GM19455 (cell line): ENCODE data around the gene ACADSB.

Experiments
- ATAC-seq: cut with Tn5 transposase; IDR thresholded peaks from one replicate; pipeline ENCODE4 v1.9.1; 2021; ENCODE audit not compliant: unreplicated experiment

Gene ACADSB

GRCh38 chr10:123001370-123001769 lies 7.4 kb upstream of the ACADSB start:
- no peak for ATAC-seq

DNA sequence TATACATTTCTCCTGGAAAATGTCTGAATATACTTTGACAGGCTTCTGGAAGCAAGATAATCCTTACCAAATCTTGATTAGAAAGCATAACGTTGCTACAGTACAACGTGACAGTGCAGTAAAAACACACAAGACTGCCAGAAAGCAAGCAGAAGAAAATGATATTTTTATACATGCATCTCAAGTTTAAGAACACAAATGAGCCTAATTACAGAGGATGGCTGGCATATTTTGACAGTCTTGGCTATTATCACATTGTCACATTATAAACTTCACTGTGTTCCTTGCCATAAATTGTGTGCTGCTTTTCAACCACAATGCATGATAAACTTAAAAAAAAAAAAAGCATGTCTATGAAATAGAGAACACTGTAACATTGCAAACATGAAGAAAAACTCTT lies 4.5 kb upstream of the ACADSB start:
- no peak for ATAC-seq

DNA sequence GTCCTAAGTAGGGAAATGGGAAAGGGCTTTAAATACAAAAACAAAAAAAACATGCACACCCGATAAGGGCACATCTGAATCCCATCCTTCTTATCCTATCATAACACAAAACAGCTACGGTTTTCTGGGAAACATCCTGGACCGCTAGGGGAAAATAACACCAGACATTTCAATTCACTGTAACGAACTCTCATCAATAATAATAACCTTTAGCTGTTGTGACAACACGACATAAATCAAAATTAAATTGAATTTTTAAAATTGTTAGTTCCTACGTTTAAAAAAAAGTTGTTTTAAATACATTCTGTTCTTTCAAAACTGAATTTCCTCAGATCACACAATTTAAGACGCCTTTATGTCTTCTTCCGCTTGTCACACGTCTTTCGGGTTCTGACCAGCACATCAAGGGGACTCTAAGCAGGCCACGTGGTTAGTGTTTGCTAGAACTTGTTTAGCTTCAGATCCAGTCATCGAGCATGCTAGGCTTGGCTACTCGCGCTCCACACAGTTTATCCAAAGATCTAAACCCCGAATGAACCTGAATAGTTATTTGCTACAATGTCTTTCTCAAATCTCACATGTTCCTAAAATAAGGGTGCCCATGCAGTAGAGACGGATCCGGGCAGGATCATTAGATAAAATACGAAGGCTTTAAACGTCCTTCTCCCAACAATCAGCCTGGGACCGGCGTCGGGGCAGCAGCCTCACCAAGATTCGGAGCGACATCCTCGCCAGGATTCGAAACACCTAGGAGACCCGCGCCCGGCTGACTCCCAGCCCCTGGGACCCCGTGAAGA lies 1.1 kb upstream of the ACADSB start:
- peak; percentile 34 for ATAC-seq

- ATAC-seq = peak; percentile 31
These were observed 457 bp downstream of the ACADSB start for GRCh38 chr10:123009105-123009820.

DNA sequence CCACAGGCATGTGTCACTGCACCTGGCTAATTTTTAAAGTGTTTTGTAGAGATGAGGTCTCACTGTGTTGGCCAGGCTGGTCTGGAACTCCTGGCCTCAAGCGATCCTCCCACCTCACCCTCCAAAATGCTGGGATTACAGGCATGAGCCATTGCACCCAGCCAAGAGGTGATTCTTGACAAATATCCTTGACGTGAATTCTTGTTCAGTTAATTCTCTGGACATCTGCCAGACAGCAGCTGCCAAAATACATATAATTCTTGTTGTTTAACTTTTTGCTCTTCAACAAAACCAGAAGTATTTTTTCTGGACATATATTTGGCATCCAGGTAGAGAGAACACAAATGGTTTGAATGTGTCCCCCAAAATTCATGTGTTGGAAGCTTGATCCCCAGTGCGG lies 3.2 kb downstream of the ACADSB start:
- no peak for ATAC-seq

DNA sequence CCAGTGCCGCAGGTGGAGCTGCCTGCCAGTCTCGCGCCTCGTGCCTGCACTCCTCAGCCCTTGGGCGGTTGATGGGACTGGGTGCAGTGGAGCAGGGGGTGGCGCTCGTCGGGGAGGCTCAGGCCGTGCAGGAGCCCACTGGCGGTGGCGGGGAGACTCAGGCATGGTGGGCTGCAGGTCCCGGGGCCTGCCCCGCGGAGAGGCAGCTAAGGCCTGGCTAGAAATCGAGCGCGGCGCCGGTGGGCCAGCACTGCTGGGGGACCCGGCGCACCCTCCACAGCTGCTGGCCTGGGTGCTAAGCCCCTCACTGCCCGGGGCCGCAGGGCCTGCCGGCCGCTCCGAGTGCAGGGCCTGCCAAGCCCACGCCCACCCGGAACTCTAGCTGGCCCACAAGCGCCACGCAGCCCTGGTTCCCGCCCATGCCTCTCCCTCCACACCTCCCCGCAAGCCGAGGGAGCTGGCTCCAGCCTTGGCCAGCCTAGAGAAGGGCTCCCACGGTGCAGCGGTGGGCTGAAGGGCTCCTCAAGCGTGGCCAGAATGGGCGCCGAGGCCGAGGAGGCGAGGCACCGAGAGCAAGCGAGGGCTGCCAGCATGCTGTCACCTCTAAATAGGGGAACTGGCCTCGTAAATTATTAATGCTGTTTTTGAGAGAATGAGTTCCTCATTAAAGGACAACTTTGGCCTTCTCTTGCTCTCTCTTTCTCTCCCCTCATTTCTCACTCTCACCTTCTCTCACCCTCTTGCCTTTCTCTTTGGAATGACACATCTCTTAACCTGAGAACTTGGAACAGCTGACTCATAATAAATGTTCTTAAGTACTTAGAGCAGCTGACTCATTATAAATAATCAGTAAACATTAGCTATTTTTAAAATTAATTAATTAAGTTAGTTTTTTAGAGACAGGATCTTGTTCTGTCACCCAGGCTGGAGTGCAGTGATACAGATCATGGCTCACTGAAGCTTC lies 4.9 kb downstream of the ACADSB start:
- ATAC-seq = no peak

- ATAC-seq = no peak
These were observed 6.0 kb downstream of the ACADSB start for GRCh38 chr10:123014772-123015171.

GRCh38 chr10:123016228-123016627 lies 7.4 kb downstream of the ACADSB start:
- ATAC-seq = no peak

DNA sequence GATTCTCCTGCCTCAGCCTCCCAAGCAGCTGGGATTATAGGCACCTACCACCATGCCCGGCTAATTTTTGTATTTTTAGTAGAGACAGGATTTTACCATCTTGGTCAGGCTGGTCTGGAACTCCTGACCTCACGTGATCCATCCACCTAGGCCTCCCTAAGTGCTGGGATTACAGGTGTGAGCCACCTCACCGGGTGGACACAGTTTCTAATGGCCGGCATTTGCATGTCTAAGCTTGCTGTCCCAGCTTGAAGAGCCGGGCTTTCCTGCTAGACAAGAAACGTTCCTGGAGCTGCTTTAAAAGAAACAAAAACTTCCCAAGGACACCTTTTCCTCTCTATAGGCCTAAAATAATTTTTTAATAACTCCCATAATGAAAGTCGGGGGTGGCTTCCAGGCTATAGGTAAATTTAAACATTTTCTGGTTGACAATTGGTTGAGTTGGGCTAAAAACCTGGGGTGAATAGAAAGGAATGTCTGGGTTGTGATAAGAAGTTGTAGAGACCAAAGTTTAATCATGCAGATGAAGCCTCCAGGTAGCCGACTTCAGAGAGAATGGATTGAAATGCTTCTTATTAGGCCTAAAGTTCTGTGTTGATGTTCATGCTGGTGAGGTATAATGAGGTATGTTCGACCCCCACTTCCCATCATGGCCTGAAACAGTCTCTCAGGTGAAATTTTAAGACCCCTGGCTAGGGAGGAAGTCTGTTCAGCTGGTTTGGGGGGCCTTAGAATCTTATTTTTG lies 8.8 kb downstream of the ACADSB start:
- no peak for ATAC-seq

DNA sequence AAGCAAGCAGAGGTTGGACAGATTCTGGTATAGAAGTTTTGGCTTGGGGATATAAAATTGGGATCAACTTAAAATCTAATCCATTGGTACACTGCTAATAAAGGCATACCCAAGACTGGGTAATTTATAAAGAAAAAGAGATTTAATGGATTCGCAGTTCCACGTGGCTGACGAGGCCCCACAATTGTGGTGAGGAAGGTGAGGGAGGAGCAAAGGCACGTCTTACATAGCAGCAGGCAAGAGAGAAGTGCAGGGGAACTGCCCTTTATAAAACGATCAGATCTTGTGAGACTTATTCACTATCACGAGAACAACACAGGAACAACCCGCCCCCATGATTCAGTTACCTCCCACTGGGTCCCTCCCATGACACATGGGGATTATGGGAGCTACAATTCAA lies 9.7 kb downstream of the ACADSB start:
- no peak for ATAC-seq

DNA sequence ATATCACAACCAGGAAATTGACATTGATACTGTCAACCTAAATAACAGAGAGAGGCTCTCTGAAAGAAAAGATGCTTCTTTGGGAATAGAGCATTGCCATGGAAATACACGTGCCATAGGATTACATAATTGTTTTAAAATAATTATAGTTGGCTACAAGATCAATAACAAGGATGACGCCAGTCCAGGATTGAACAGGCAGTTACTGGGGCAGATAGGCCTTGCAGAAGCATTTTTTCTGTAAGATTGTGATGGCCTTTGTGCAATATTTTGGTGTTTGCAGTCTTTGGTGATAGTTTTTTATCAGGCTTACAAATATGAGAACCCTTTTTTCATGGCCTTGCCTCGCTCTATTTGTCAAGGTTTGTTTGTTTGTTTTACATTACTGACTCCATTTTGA lies 10.5 kb downstream of the ACADSB start:
- ATAC-seq = no peak

GRCh38 chr10:123019941-123020703 lies 11.3 kb downstream of the ACADSB start:
- ATAC-seq = no peak

- ATAC-seq = no peak
These were observed 12.7 kb downstream of the ACADSB start for GRCh38 chr10:123021517-123021916.

DNA sequence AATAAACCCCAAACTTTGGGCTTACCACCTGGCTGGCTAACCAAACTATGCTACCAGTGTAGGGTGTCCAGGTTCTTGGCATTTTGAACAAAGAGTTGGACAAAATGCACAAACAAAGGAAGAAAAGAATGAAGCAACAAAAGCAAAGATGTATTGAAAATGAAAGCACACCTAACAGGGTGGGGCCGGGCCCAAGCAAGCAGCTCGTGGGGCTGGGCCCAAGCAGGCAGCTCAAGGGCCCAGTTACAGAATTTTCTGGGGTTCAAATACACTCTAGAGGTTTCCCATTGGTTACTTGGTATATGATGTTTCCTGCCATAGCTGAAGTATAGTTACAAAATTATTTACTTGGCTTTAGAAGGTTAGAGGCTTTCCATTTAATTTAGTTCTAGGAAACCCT lies 15.7 kb downstream of the ACADSB start:
- no peak for ATAC-seq

DNA sequence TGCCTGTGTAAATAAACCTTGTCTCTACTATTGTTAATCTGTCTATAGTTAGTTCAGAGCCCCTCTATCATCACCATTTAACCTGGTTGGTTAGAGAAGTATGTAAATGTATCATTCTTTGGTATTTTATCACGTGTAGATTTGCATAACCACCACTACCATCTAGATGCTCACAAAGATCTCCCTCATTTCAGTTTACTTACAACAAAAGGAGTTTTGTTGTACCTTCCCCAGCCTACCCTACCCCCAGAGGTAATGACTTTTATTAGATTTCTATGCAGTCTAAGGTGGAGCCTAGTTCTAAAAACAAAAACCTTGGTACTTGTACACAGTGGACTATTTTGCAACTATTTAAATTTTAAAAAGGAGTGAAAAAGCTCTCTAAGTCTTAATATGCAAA lies 17.5 kb downstream of the ACADSB start:
- no peak for ATAC-seq

GRCh38 chr10:123027861-123028260 lies 19.1 kb downstream of the ACADSB start:
- ATAC-seq = no peak

GRCh38 chr10:123031124-123031523 lies 22.3 kb downstream of the ACADSB start:
- ATAC-seq = no peak

- ATAC-seq = no peak
These were observed 25.5 kb downstream of the ACADSB start for GRCh38 chr10:123034332-123034731.

- no peak for ATAC-seq
These were observed 26.8 kb downstream of the ACADSB start for GRCh38 chr10:123035467-123036086.
